ENCODE data around the gene HOXC6. TPM values are rescaled to one million over a fixed set of nuclear protein-coding genes. Genes with fewer than 3 reads are reported as not detected.

Gene HOXC6
- polyA plus RNA-seq, 1 experiment = 0.02 TPM

- DNase-seq (ENCODE audit: low read depth, low spot score) = no peak
- no peak for TF ChIP-seq CTCF (IDR thresholded peaks at IDR 0.05; ENCODE audit: low read depth, low read length)
- H3K27me3 ChIP-seq (ENCODE audit: control insufficient read depth, insufficient read depth, low read length) = peaks cover 93% of the 10 kb centered on the region
- ChIA-PET CTCF (no interaction called here), POLR2A (no interaction called here)
- peaks cover 5% of the 10 kb centered on the region; the same call in 1 of the 2 replicates for H3K9me3 ChIP-seq (ENCODE audit: control insufficient read depth, insufficient read depth, low read length)
- H3K27ac ChIP-seq (ENCODE audit: low read depth, low read length) = no peak overlapping the region
- no peak overlapping the region for H3K4me3 ChIP-seq (ENCODE audit: low read depth, low read length)
Measured at GRCh38 chr12:54050482-54050810, 22.2 kb downstream of the HOXC6 start.

GRCh38 chr12:54051026-54051842 lies 23.0 kb downstream of the HOXC6 start:
- DNase-seq (ENCODE audit: low read depth, low spot score) = no peak
- ChIA-PET CTCF (no interaction called here), POLR2A (no interaction called here)
- no peak for TF ChIP-seq CTCF (IDR thresholded peaks at IDR 0.05; ENCODE audit: low read depth, low read length)
- H3K27me3 ChIP-seq (ENCODE audit: control insufficient read depth, insufficient read depth, low read length) = peaks cover 93% of the 10 kb centered on the region
- peaks cover 5% of the 10 kb centered on the region; the same call in 1 of the 2 replicates for H3K9me3 ChIP-seq (ENCODE audit: control insufficient read depth, insufficient read depth, low read length)
- no peak overlapping the region for H3K4me3 ChIP-seq (ENCODE audit: low read depth, low read length)
- H3K27ac ChIP-seq (ENCODE audit: low read depth, low read length) = no peak overlapping the region

- peaks cover 90% of the 10 kb centered on the region for H3K27me3 ChIP-seq (ENCODE audit: control insufficient read depth, insufficient read depth, low read length)
- H3K9me3 ChIP-seq (ENCODE audit: control insufficient read depth, insufficient read depth, low read length) = peaks cover under 1% of the 10 kb centered on the region; the same call in 1 of the 2 replicates
- no peak for DNase-seq (ENCODE audit: low read depth, low spot score)
- CTCF ChIA-PET = no interaction called here
- H3K4me3 ChIP-seq (ENCODE audit: low read depth, low read length) = no peak overlapping the region
- POLR2A ChIA-PET = interaction anchor here (0.6 kb wide), 1 partner anchor 90 kb away, joined by 8 read pairs; no protein-coding TSS in a partner anchor
- H3K27ac ChIP-seq (ENCODE audit: low read depth, low read length) = no peak overlapping the region
- no peak for TF ChIP-seq CTCF (IDR thresholded peaks at IDR 0.05; ENCODE audit: low read depth, low read length)
Measured at GRCh38 chr12:54051874-54052437, 23.7 kb downstream of the HOXC6 start.

- TF ChIP-seq CTCF (IDR thresholded peaks at IDR 0.05; ENCODE audit: low read depth, low read length) = no peak
- DNase-seq (ENCODE audit: low read depth, low spot score) = no peak
- POLR2A ChIA-PET = interaction anchor here (0.6 kb wide), 1 partner anchor 90 kb away, joined by 8 read pairs; no protein-coding TSS in a partner anchor
- CTCF ChIA-PET = no interaction called here
- Histone ChIP-seq H3K4me3 (ENCODE audit: low read depth, low read length) (no peak overlapping the region), H3K9me3 (ENCODE audit: control insufficient read depth, insufficient read depth, low read length) (no peaks in the 10 kb centered on the region; the same call in 1 of the 2 replicates), H3K27ac (ENCODE audit: low read depth, low read length) (peak overlapping the region; percentile 21), H3K27me3 (ENCODE audit: control insufficient read depth, insufficient read depth, low read length) (peaks cover 90% of the 10 kb centered on the region)
Measured at GRCh38 chr12:54052438-54053002, 24.3 kb downstream of the HOXC6 start.

Data from AG04450 (cell line).